AG20443 (cell line): Measurements from ENCODE around the gene PRDX6.
A peak's percentile ranks its signal among the peaks of the same experiment; 100 is the strongest.
"Not testable (repeated sequence)": the region's sequence is repeated elsewhere in the genome, so short reads cannot be mapped to it uniquely, and the experiment has no call there.

ENCODE experiments used
- DNase-seq: peaks from one replicate; pipeline ENCODE4 v3.0.0; 2012; ENCODE audit warnings: low spot score, mixed read lengths

The PRDX6 gene

DNA sequence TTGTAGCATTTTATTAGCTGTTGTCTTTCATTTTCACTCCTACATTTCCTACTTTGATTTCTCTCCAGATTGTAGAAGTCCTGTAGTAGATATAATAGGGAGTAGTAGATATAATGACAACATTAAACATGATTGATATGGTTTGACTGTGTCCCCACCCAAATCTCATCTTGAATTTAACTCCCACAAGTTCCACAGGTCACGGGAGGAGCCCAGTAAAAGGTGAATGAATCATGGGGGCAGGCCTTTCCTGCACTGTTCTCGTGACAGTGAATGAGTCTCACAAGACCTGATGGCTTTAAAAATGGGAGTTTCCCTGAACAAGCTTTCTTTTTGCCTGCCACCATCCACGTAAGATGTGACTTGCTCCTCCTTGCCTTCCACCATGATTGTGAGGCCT, 7.5 kb upstream of the PRDX6 start:
- DNase-seq: no peak

DNA sequence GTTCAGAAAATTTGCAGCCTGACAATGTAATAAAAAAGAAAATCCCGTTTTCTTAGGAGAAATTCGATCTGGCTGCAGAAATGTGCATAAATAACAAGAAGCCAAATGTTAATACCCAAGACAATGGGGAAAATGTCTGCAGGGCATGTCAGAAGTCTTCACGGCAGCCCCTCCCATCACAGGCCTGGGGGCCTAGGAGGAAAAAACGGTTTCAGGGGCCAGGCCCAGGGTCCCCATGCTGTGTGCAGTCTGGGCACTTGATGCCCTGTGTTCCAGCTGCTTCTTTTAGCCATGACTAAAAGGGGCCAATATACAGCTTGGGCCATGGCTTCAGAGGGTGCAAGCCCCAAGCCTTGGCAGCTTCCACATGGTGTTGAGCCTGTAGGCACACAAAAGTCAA, 6.5 kb upstream of the PRDX6 start:
- no peak for DNase-seq

DNA sequence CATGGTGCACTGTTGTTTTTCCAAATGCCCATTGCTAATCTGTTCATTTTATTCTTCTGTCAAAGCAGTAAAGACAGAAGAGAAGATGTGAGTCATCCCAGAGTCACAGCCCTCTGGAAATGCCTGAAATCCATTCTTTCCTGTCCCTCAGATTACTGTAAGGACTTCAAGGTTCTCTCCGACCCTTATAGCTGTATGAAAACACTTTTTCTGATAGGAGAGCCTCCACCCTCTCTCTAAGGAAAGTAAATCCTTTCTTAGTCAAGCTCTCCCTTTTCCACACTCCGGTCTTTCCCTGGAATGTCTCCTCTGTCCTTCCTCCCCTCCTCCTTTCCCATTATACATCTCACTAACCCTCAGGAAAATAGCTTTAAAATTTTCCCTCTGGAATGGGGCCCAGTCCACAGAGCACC, 3.5 kb upstream of the PRDX6 start:
- DNase-seq: peak; percentile 40

DNA sequence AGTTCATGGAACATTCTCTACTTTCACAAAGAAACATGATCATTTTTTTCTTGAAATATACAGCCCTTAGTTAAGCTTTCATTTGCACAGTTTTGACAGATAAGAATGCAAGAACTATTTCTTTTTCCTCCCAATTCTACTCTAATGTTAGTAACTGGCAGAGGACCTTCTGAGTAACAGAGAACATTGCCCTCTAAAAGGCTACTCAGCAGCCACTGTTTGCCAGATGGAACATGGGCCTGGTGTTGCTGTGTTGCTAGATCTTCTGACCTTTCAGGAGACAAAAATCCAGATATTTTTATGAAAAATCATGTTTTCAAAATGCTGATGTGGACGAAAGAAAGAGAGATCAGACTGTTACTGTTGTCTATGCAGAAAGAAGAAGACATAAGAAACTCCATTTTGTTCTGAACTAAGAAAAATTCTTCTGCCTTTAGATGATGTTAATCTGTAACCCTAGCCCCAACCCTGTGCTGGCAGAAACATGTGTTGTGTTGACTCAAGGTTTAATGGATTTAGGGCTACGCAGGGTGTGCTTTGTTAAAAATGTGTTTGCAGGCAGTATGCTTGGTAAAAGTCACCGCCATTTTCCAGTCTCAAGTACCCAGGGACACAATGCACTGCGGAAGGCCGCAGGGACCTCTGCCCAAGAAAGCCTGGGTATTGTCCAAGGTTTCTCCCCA, 2.9 kb upstream of the PRDX6 start:
- DNase-seq: no peak

DNA sequence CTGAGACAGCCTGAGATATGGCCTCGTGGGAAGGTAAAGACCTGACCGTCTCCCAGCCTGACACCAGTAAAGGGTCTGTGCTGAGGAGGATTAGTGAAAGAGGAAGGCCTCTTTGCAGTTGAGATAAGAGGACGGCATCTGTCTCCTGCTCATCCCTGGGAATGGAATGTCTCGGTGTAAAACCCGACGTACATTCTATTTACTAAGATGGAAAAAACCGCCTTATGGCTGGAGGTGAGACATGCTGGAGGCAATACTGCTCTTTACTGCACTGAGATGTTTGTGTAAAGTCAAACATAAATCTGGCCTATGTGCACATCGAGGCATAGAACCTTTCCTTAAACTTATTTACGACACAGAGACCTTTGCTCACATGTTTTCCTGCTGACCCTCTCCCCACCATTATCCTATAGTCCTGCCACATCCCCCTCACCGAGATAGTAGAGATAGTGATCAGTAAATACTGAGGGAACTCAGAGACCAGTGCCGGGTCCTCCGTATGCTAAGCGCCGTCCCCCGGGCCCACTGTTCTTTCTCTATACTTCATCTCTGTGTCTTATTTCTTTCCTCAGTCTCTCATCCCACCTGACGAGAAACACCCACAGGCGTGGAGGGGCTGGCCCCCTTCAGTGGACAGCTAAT, 2.2 kb upstream of the PRDX6 start:
- not testable (repeated sequence) for DNase-seq

DNA sequence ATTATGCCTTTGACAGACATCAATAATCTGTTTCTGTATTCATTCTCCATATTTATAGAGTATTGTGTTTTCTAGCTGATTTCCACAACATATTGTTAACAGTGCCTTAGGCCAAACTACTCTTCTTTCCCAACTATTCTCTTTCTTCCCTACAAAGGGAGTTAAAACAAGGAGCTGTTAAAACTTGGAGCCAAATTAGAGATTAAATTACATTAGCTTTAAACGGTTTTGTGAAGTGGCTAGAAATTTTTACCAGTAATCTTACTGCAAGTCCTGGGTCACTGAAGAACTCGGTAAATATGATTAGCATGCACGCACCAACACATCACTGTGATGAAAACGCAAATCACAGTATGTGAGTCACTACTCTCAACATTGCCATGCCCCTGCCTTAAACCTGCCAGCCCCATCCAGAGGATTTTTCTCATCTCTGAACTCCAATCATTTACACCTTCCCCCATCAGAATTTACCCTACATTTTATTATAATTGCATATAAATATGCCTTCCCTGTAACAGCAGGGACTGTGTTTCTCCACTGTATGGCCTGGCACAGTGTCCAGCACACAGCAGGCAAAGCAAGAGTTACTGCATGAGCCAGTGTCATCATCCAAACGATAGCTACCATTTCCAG, 1.5 kb upstream of the PRDX6 start:
- peak; percentile 49 for DNase-seq

DNA sequence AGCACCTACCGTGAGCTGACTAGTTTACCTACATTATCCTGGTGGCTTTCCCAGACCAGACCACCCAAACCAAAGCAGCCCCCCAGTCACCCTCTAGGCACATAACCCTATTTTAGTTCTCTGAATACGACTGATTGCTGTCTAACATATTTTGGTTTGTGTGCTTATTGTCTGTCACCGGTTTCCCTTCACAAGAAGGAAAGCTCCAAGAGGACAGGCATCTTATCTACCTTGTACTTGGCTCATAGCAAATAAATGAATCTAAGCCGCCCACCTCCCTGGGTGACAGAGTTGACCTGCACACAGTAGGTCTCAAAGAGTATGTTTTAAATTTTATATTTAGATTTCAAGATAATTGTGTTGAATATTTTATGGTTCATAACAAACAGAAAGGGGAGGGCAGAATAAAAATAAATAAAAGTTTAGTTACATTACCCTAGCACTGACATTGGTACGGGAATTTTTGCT, 904 bp upstream of the PRDX6 start:
- no peak for DNase-seq

DNA sequence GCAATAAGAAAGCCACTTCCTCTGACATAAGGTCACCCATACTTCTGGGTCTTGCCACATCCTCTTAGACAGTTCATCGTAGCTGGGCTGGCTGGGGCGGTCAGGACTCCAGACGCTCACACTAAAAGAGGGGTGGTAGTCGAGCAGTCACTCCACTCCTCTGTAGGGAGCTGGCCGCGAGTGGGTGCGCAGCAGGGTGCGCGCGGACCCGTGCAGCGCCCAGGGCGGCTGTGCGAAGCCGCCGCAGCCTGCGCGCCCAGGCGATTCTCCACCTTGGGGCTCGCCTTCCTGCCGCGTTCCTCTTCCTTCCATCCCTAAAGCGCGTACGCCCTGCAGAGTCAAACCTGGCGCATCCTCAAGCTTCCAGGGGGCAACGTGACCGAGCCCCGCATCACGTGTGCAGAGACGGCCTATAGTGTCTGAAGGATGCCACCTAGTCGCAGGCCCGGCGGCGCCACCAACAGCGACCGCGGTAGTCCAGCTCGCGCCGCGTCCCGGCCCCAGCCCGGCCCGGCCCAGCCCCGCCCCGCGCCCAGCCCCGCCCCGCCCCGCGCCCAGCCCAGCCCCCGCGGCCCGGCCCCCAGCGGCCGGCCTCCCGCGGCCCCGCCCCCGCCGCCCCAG, 360 bp upstream of the PRDX6 start:
- DNase-seq: peak; percentile 97

DNA sequence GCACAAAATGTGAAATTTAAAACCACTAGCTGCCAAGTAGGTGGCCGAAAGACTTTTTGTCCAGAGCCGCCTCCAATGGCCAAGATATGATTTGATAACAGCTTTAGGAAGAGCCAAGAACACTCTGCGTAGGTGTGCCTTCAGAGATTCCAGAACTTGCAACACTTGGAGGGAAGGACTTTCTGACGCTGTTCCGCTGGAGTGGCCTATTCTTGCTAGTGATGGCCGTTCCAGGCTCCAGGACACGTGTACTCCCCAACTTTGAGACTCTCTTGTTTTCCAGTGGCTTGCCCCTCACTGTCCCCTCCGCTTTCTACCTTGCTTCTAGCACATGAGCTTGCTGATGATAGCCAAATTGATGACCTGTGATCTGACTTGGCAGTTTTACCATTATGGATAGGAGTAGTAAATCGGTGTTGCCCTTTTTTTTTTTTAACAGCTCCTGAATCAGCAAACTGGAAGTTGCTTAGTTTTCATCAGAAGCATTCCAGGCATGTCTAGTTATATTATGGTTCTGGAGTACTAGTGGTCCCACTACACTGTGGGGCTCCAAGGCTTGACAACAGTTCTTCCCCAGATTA, 1.0 kb downstream of the PRDX6 start:
- DNase-seq: peak; percentile 74

DNA sequence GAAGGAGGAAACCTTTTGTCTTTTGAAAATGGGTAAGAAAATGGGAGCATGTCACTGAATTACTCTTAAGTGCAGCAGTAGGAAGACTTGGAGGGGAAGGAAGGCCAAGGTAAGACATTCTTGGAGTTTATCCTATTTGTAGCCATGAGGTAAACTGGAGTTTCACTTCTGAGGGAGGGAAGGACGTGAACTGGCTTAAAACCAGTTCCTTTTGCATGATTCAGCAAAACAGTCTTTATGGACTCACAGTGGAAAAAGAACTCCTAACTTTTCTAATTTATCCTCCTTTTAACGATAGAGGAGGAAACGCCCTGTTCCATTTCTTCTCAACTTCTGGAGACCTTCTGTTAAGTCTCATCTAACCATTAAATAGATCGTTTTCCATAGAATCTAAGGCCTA, 2.5 kb downstream of the PRDX6 start:
- no peak for DNase-seq

DNA sequence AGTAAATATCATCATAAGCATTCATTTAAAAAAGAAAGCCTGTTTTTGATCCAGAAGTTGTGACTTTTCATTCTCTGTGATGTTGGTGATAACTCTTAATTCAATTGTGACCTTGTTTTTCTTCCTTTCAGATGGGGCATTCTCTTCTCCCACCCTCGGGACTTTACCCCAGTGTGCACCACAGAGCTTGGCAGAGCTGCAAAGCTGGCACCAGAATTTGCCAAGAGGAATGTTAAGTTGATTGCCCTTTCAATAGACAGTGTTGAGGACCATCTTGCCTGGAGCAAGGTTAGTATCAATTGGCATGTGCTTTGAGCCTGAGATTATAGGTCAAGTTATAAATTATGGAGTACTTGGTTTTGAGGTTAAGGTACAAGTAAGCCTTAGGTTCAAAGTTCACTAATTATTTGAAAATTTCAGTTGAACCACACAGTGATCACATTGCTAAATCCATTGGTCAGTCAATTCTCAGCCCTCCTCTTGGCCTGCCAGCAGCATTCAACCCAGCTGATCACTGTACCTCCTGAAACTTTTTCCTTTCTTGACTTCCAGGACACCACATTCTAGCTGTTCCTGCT, 4.1 kb downstream of the PRDX6 start:
- DNase-seq: no peak

DNA sequence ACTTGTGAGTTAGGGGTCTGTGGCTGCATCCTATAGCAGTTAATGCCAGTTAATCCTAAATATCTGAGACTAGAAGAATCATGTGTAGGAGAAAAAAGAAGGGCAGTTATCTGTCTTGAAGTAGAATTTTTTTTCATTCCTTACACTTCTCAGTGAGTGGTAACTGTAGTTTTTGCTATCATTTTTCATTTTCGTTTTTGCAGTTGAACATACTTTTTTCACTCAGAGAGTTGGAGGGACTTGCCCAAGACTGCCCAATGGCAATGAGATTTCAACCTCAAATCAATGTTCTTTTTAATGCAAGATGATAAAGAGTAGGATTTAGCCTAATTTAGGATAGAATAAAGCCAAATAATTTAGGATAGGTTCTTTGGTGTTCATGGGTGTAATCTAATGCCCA, 5.5 kb downstream of the PRDX6 start:
- DNase-seq: no peak

DNA sequence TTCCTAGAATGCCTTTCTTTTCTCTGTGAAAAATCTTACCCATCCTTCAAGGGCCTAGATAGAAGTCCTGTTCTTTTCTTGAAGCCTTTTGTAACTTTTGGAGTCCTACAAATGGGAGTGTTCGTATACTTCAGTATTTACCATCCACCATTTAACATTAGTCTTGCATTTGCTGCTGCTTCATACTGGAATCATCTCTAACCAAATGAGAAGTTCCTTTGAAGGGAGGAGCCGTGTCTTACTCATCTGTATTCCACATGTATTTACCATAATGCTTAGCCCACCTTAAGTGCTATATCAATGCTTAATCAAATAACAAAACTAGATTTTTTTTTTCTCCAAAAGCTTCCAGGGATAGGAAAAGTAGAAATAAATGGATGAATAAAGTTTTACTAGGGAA, 7.1 kb downstream of the PRDX6 start:
- no peak for DNase-seq

DNA sequence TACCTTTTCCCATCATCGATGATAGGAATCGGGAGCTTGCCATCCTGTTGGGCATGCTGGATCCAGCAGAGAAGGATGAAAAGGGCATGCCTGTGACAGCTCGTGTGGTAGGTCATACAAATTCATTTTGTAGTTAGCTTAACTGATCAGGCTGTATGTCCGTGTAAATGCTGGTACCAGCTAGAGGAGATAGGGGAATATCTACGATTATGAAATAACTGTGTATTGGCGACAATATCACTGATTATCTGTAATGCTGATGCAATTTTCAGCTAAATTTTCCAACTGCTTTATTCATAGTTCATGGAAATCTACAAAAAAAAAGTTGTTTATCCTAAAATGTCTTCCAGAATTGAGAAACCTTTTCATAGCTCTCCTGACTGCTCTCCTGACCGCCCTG, 8.3 kb downstream of the PRDX6 start:
- no peak for DNase-seq

DNA sequence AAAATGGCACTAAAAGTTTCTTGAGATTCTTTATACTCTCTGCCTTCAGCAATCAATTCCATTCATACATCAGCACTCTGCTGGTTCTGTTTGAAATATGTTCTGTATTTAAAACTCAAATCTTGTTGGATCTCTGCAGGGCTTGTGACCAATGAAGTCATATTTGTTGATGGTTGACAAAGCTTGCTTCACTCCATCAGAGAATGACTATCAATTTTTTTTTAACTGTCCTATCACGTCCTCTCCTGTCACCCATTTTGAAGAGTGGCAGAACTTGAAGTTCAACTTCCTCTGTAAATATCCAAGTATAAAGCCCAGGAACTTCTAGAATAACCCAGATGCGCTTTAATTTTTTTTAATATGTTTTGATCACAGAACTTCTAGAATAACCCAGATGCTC, 10.9 kb downstream of the PRDX6 start:
- no peak for DNase-seq

DNA sequence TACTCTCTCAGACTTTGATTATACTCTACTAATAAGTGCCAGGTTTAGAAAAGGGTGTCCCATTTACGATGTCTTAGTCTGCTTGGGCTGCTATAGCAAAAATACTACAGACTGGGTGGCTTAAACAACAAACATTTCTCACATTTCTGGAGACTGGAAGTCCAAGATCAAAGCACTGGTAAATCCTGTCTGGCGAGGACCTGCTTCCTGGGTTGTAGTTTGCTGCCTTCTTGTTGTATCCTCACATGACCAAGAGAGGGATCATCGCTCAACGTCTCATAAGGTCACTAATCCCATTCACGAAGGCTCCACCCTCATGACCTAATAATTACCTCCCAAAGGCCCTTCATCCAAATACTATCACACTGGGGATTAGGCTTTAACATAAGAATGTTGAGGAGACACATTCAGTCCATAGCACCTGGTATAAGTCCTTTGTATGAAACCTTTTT, 12.0 kb downstream of the PRDX6 start:
- DNase-seq: no peak

DNA sequence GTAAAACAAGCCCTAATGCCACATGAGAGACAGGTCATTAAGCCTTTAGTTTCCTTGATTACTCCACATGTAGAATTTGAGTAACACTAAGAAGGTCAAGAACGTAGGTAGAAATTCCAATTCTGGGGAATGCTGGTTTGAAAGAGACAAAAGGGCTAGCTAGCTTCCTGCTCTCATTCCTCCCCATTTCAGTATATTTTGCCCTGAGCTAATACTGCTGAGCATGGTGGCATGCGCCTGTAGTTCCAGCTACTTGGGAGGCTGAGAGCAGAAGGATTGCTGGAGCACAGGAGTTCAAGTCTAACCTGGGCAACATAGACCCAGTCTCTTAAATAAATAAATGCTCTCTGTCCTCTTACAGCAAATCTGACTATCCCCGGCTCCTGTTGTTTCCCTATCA, 12.8 kb downstream of the PRDX6 start:
- no peak for DNase-seq

DNA sequence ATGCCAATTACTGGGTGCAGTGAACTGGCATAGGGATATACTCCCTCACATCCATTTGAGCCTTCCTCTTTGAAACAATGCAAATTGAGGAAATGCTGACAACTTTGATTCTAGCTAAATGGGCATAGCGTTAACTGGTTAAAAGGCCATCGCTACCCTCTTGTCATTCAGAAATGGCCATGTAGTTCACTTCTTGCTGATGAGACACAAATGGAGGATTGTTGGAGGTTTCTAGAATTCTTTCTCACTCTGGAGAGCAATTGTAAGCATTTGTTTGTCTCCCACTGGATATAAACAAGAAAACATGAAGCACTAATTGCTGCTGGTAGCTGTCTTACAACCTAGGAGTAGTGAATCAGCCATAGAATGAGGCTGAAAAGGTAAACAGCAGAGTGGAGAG, 14.4 kb downstream of the PRDX6 start:
- DNase-seq: no peak

DNA sequence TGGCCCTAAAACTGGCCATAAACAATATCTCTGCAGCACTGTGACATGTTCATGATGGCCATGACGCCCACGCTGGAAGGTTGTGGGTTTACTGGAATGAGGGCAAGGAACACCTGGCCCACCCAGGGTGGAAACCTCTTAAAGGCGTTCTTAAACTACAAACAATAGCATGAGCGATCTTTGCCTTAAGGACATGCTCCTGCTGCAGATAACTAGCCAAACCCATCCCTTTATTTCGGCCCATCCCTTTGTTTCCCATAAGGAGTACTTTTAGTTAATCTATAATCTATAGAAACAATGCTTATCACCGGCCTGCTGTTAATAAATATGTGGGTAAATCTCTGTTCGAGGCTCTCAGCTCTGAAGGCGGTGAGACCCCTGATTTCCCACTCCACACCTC, 16.0 kb downstream of the PRDX6 start:
- not testable (repeated sequence) for DNase-seq

DNA sequence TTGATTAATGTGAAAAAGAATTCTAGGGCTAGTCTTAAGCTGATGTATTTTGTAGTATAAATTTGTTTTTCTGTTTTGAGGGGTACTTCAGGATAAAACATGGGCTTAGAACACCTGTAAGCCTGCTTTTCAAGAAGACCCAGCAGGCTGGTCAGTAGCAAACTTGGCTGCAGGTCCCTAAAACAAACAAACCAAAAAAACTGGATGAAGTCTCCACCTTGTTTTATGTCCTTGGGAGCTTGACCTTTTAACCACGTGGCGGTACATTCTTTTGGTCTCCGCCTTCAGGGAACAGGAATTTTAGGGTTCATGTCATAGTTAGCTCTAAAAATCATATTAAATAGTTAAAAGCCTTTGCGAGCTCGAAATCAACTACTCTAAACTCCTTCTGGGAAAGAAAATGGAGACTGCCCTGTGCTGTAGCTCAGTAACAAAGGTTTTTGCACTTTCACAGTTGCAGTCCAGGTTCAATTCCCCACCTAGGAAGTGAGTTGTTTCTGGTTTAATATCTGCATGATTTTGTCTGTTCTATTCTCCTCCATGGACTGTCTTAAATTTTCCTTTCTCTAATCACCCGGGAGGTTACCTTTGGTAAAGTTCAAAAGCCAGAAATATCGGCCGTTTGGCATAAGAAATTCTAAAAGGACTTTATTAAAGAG, 18.6 kb downstream of the PRDX6 start:
- no peak for DNase-seq

DNA sequence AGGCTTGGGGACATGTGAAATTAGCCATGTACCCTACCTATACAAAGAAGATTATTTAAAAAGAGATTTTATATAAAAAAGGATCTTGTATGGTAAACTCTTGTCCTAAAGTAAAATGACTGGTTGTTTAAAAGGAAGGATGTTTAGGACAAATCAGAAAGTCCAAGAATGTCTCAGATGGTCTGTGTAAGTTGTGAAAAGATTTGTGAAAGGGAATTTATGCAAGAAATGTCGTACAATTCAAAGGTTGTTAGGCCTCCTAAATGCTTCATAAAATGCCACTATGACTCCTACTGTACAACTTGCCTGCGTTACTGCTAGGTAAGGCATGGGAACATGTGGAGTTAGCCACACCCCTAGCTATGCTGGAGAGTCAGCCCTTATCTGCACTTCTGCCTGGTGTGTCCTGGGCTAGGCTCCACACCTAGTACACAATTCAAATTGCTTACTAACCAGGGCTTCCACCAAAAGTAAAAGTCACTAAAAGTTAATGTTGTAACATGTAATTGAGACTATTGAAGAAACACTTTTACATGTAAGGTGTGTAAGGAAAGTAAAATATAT, 19.7 kb downstream of the PRDX6 start:
- DNase-seq: no peak
